Neural cell (in vitro differentiated cells): ENCODE data around the gene IMPG2. TPM values are rescaled to one million over a fixed set of nuclear protein-coding genes. Genes with fewer than 3 reads are reported as not detected.

Experiments used
- H2AFZ ChIP-seq: fragments of 200-600, 300-800 bp; sonication (generic), shearing (Covaris generic); 2 replicates; pipeline ENCODE4 v1.6.0; 2014; ENCODE audit warnings: low read depth, mild to moderate bottlenecking, antibody characterized with exemption, low read length, moderate library complexity
- H3F3A ChIP-seq: fragments of 200-600 bp; shearing (Covaris generic); 2 replicates; pipeline ENCODE4 v1.6.1; 2016; ENCODE audit warnings: mild to moderate bottlenecking, moderate library complexity, mixed read lengths, antibody characterized with exemption, low read length; ENCODE audit not compliant: insufficient read depth, poor library complexity, severe bottlenecking
- H3K27ac ChIP-seq: fragments of 200-600, 300-800 bp; sonication (generic), shearing (Covaris generic); 2 replicates; pipeline ENCODE4 v1.5.1; 2014; ENCODE audit warnings: mild to moderate bottlenecking, low read length, moderate library complexity
- H3K27me3 ChIP-seq: fragments of 300-800, 200-600 bp; sonication (generic), shearing (Covaris generic); 2 replicates; pipeline ENCODE4 v1.6.0; 2014; ENCODE audit warnings: mild to moderate bottlenecking, low read depth, low read length, moderate library complexity; ENCODE audit not compliant: insufficient read depth
- H3K36me3 ChIP-seq: fragments of 300-800, 200-600 bp; sonication (generic), shearing (Covaris generic); 2 replicates; pipeline ENCODE4 v1.5.1; 2014; ENCODE audit warnings: mild to moderate bottlenecking, antibody characterized with exemption, low read length, moderate library complexity; ENCODE audit not compliant: insufficient read depth
- H3K4me2 ChIP-seq: fragments of 300-800, 200-600 bp; sonication (generic), shearing (Covaris generic); 2 replicates; pipeline ENCODE4 v1.6.0; 2014; ENCODE audit warnings: mild to moderate bottlenecking, low read length
- H3K4me3 ChIP-seq: fragments of 300-800, 200-600 bp; sonication (generic), shearing (Covaris generic); 2 replicates; pipeline ENCODE4 v1.5.1; 2014; ENCODE audit warnings: mild to moderate bottlenecking, low read length, moderate library complexity
- H3K79me2 ChIP-seq: fragments of 200-600 bp; shearing (Covaris generic); replicated peaks from 2 replicates; pipeline ENCODE4 v1.6.0; 2014; ENCODE audit warnings: mild to moderate bottlenecking, low read length, moderate library complexity; ENCODE audit not compliant: insufficient read depth
- H3K9ac ChIP-seq: fragments of 300-800, 200-600 bp; sonication (generic), shearing (Covaris generic); 2 replicates; pipeline ENCODE4 v1.6.1; 2016; ENCODE audit warnings: mild to moderate bottlenecking, low read length, mixed read lengths
- H3K9me2 ChIP-seq: fragments of 200-600 bp; shearing (Covaris generic); 2 replicates; pipeline ENCODE4 v1.6.1; 2016; ENCODE audit warnings: mild to moderate bottlenecking, low read length, mixed read lengths; ENCODE audit not compliant: insufficient read depth
- H3K9me3 ChIP-seq: fragments of 200-600, 300-800 bp; sonication (generic), shearing (Covaris generic); 2 replicates; pipeline ENCODE4 v1.6.1; 2016; ENCODE audit warnings: mild to moderate bottlenecking, mixed run types, low read length, moderate library complexity, mixed read lengths
- H4K20me1 ChIP-seq: fragments of 200-600 bp; shearing (Covaris generic); 2 replicates; pipeline ENCODE4 v1.6.1; 2016; ENCODE audit warnings: mild to moderate bottlenecking, mixed run types; ENCODE audit not compliant: insufficient read depth
- CTCF ChIP-seq: fragments of 450-650 bp; IDR thresholded peaks from 2 replicates; pipeline ENCODE4 v1.5.1; 2014; ENCODE audit warnings: antibody characterized with exemption, mild to moderate bottlenecking, moderate library complexity; ENCODE audit not compliant: poor library complexity, severe bottlenecking
- EP300 ChIP-seq: fragments of 450-650 bp; conservative IDR thresholded peaks from 2 replicates; pipeline ENCODE4 v1.6.1; 2014; ENCODE audit warnings: antibody characterized with exemption, mild to moderate bottlenecking, moderate library complexity; ENCODE audit not compliant: poor library complexity, severe bottlenecking
- EZH2 ChIP-seq: fragments of 200-600, 300-800 bp; shearing (Covaris generic), sonication (generic); IDR thresholded peaks from 2 replicates; pipeline ENCODE4 v1.6.1; 2014; ENCODE audit warnings: antibody characterized with exemption, low read length, borderline replicate concordance, mild to moderate bottlenecking; ENCODE audit not compliant: insufficient read depth, poor library complexity, severe bottlenecking
- MXI1 ChIP-seq: fragments of 450-650 bp; conservative IDR thresholded peaks from 2 replicates; pipeline ENCODE4 v1.6.1; 2014; ENCODE audit warnings: antibody characterized with exemption, mild to moderate bottlenecking; ENCODE audit not compliant: poor library complexity, severe bottlenecking
- POLR2AphosphoS5 ChIP-seq: IDR thresholded peaks from 2 replicates; pipeline ENCODE4 v1.6.1; 2012
- RAD21 ChIP-seq: fragments of 450-650 bp; conservative IDR thresholded peaks from 2 replicates; pipeline ENCODE4 v1.6.1; 2014; ENCODE audit warnings: antibody characterized with exemption, mild to moderate bottlenecking, moderate library complexity
- REST ChIP-seq: IDR thresholded peaks from 2 replicates; pipeline ENCODE4 v1.6.1; 2012; ENCODE audit warnings: borderline replicate concordance
- SMC3 ChIP-seq: fragments of 450-650 bp; conservative IDR thresholded peaks from 2 replicates; pipeline ENCODE4 v1.6.1; 2014; ENCODE audit warnings: antibody characterized with exemption, mild to moderate bottlenecking, moderate library complexity; ENCODE audit not compliant: poor library complexity
- TAF1 ChIP-seq: IDR thresholded peaks from 2 replicates; pipeline ENCODE4 v1.6.1; 2012; ENCODE audit warnings: low read depth
- polyA plus RNA-seq: library from polyadenylated mRNA; depleted of rRNA; stranded (reverse); fragments of >200 nt; gene quantifications from 2 replicates; pipeline ENCODE4 v1.2.3, GENCODE V29; 2014

The IMPG2 gene
- polyA plus RNA-seq, 1 donor from 2014 or later = 6.3 TPM

GRCh38 chr3:101252945-101253344, 67.4 kb downstream of the IMPG2 start:
- Histone ChIP-seq H4K20me1 (no peaks in the 10 kb centered on the region), H3K36me3 (no peaks in the 10 kb centered on the region), H3K9ac (no peak overlapping the region), H3K27ac (no peak overlapping the region), H3F3A (no peaks in the 10 kb centered on the region), H3K9me2 (no peaks in the 10 kb centered on the region), H3K4me3 (no peak overlapping the region), H3K27me3 (no peaks in the 10 kb centered on the region), H3K9me3 (no peaks in the 10 kb centered on the region), H3K4me2 (no peak overlapping the region), H3K79me2 (no peaks in the 10 kb centered on the region), H2AFZ (no peak overlapping the region)
- TF ChIP-seq RAD21 = no peak
- no peak for TF ChIP-seq MXI1
- TF ChIP-seq EP300 = no peak
- no peak for TF ChIP-seq POLR2AphosphoS5

GRCh38 chr3:101252307-101252706, 68.1 kb downstream of the IMPG2 start:
- Histone ChIP-seq H3K9ac (no peak overlapping the region), H3F3A (no peaks in the 10 kb centered on the region), H3K27me3 (no peaks in the 10 kb centered on the region), H3K4me3 (no peak overlapping the region), H2AFZ (no peak overlapping the region), H3K27ac (no peak overlapping the region), H3K79me2 (no peaks in the 10 kb centered on the region), H3K9me3 (no peaks in the 10 kb centered on the region), H3K9me2 (no peaks in the 10 kb centered on the region), H3K4me2 (no peak overlapping the region), H4K20me1 (no peaks in the 10 kb centered on the region), H3K36me3 (no peaks in the 10 kb centered on the region)
- TF ChIP-seq EP300 (no peak), TAF1 (no peak), MXI1 (no peak), REST (no peak), RAD21 (no peak), EZH2 (no peak), POLR2AphosphoS5 (no peak), SMC3 (no peak), CTCF (no peak)

GRCh38 chr3:101251441-101251840, 68.9 kb downstream of the IMPG2 start:
- H3K36me3 ChIP-seq = no peaks in the 10 kb centered on the region
- no peaks in the 10 kb centered on the region for H3K9me2 ChIP-seq
- H3K9ac ChIP-seq = no peak overlapping the region
- H3K4me3 ChIP-seq = no peak overlapping the region
- no peak overlapping the region for H3K27ac ChIP-seq
- no peaks in the 10 kb centered on the region for H4K20me1 ChIP-seq
- no peaks in the 10 kb centered on the region for H3K27me3 ChIP-seq
- H3K79me2 ChIP-seq = no peaks in the 10 kb centered on the region
- H3F3A ChIP-seq = no peaks in the 10 kb centered on the region
- TF ChIP-seq REST (no peak), CTCF (no peak), TAF1 (no peak), RAD21 (no peak), EZH2 (no peak), SMC3 (no peak), EP300 (no peak), POLR2AphosphoS5 (no peak), MXI1 (no peak)
- no peaks in the 10 kb centered on the region for H3K9me3 ChIP-seq
- H3K4me2 ChIP-seq = no peak overlapping the region
- no peak overlapping the region for H2AFZ ChIP-seq
